Left lung (tissue), 10 donors: ENCODE data around the gene C1orf198. TPM values are rescaled to one million over a fixed set of nuclear protein-coding genes. Genes with fewer than 3 reads are reported as not detected.
"Not testable (repeated sequence)": the region's sequence is repeated elsewhere in the genome, so short reads cannot be mapped to it uniquely, and the experiment has no call there.

Experiments used
- ATAC-seq: fragments of 200-7000 bp; cut with Tn5 transposase; one replicate; pipeline ENCODE4 v1.9.1; 2020; ENCODE audit warnings: moderate library complexity
- DNase-seq, 4 donors: peaks; one replicate each; pipeline ENCODE4 v3.0.0-alpha.2; 2013 to 2020
- H3K27ac ChIP-seq, 2 donors: fragments of 200-600 bp; sonication (generic) in 1 of 2; one replicate each; pipeline versions ENCODE4 v1.5.0 to v1.8.0; 2020 to 2021
- H3K27me3 ChIP-seq, 2 donors: fragments of 200-600 bp; sonication (generic) in 1 of 2; one replicate each; pipeline versions ENCODE4 v1.5.0 to v1.8.0; 2020 to 2021
- H3K36me3 ChIP-seq, 2 donors: fragments of 200-600 bp; sonication (generic) in 1 of 2; one replicate each; pipeline versions ENCODE4 v1.5.0 to v1.8.0; 2020 to 2021
- H3K4me1 ChIP-seq, 2 donors: fragments of 200-600 bp; one replicate each; pipeline ENCODE4 v1.8.0; 2021
- H3K4me3 ChIP-seq, 2 donors: fragments of 200-600 bp; sonication (generic) in 1 of 2; one replicate each; pipeline versions ENCODE4 v1.5.0 to v1.8.0; 2020 to 2021; ENCODE audit warnings: mild to moderate bottlenecking in 1 of 2
- H3K9me3 ChIP-seq, 2 donors: fragments of 200-600 bp; sonication (generic) in 1 of 2; one replicate each; pipeline versions ENCODE4 v1.5.0 to v1.8.0; 2020 to 2021
- CTCF ChIP-seq, 2 donors: fragments of 200-600 bp; sonication (generic) in 1 of 2; IDR thresholded peaks; one replicate each; pipeline versions ENCODE4 v1.5.0 to v1.8.0; 2021; ENCODE audit warnings: antibody characterized with exemption in 2 of 2
- intact Hi-C, 2 donors: fragments of 100-400 bp; cut with DNase I; formaldehyde crosslinking; loops; one replicate each; pipeline versions ENCODE4 v1.11.2 to v1.14.2; 2022
- polyA plus RNA-seq, 6 donors: library from polyadenylated mRNA; unstranded; fragments of 120-200 nt; gene quantifications; one replicate each; pipeline ENCODE4 v1.2.1, GENCODE V29; 2013; ENCODE audit not compliant: insufficient read length in 6 of 6
- total RNA-seq, 2 donors: library from RNA; stranded (reverse); fragmentation: NEBNext Ultra II Directional; extraction: Animal tissue kit (Norgen Biotek cat#: 25700); gene quantifications; one replicate each; pipeline ENCODE4 v1.2.1, GENCODE V29; 2021
- donor health status: DM: no; HTN: yes; CAD: no.
- donor health status: DM: no; HTN: no; CAD: no.

C1orf198 gene
- total and polyA plus RNA-seq, 8 donors = 36.2 to 116 (median 78.3) TPM

GRCh38 chr1:230849451-230850224, 18.7 kb downstream of the C1orf198 start:
- Histone ChIP-seq H3K4me3 (no peak overlapping the region), H3K27me3 (no peaks in the 10 kb centered on the region), H3K27ac (peak overlapping the region; percentile 41 to 85), H3K4me1 (peaks cover 28 to 39% of the 10 kb centered on the region in 2 donors), H3K36me3 (peaks cover 0 to 9% of the 10 kb centered on the region in 2 donors), H3K9me3 (peaks cover 0 to 7% of the 10 kb centered on the region in 2 donors)
- ATAC-seq = peak; percentile 71
- no peak for TF ChIP-seq CTCF (IDR thresholded peaks at IDR 0.05)
- peak; percentile 65 to 88 (median 73) for DNase-seq
- intact Hi-C loops = no loop called here

- intact Hi-C loops = no loop called here
- TF ChIP-seq CTCF (IDR thresholded peaks at IDR 0.05) = no peak
- Histone ChIP-seq H3K4me1 (peaks cover 28 to 39% of the 10 kb centered on the region in 2 donors), H3K27me3 (no peaks in the 10 kb centered on the region), H3K27ac (peak overlapping the region; percentile 8 to 85), H3K4me3 (no peak overlapping the region), H3K9me3 (peaks cover 0 to 7% of the 10 kb centered on the region in 2 donors), H3K36me3 (peaks cover 0 to 15% of the 10 kb centered on the region in 2 donors)
- ATAC-seq (peak; percentile 66), DNase-seq (no peak)
These were observed 20.1 kb downstream of the C1orf198 start for GRCh38 chr1:230848235-230848634.

GRCh38 chr1:230845184-230845583, 23.1 kb downstream of the C1orf198 start:
- H3K4me3 ChIP-seq, H3K27me3 ChIP-seq, H3K9me3 ChIP-seq, ATAC-seq, intact Hi-C loops, H3K27ac ChIP-seq, DNase-seq: not testable (repeated sequence)
- Histone ChIP-seq H3K36me3 (peaks cover 0 to 24% of the 10 kb centered on the region in 2 donors), H3K4me1 (peaks cover 20 to 21% of the 10 kb centered on the region in 2 donors)

GRCh38 chr1:230844561-230844960, 23.8 kb downstream of the C1orf198 start:
- Histone ChIP-seq H3K4me3 (no peak overlapping the region), H3K9me3 (no peaks in the 10 kb centered on the region), H3K27me3 (no peaks in the 10 kb centered on the region), H3K27ac (no peak overlapping the region), H3K4me1 (peaks cover 15% of the 10 kb centered on the region in 2 donors), H3K36me3 (peaks cover 0 to 24% of the 10 kb centered on the region in 2 donors)
- no peak for TF ChIP-seq CTCF (IDR thresholded peaks at IDR 0.05)
- DNase-seq (no peak), ATAC-seq (no peak)
- intact Hi-C loops = no loop called here

- Histone ChIP-seq H3K4me3 (no peak overlapping the region), H3K36me3 (peaks cover 0 to 25% of the 10 kb centered on the region in 2 donors), H3K27ac (no peak overlapping the region), H3K9me3 (no peaks in the 10 kb centered on the region), H3K4me1 (peaks cover 8 to 9% of the 10 kb centered on the region in 2 donors), H3K27me3 (no peaks in the 10 kb centered on the region)
- DNase-seq = peak in 1 of 4 donors; percentile 66
- intact Hi-C loops = no loop called here
- no peak for TF ChIP-seq CTCF (IDR thresholded peaks at IDR 0.05)
- no peak for ATAC-seq
These were observed 24.6 kb downstream of the C1orf198 start for GRCh38 chr1:230843503-230844309.
